ENCODE results near the gene CCBE1.
A peak's percentile ranks its signal among the peaks of the same experiment; 100 is the strongest.

The CCBE1 gene

GRCh38 chr18:59478591-59478990 is 218.6 kb downstream of the CCBE1 start:
- DNase-seq, result no peak

- DNase-seq, result no peak
These were observed 219.4 kb downstream of the CCBE1 start for GRCh38 chr18:59477849-59478248.

DNA sequence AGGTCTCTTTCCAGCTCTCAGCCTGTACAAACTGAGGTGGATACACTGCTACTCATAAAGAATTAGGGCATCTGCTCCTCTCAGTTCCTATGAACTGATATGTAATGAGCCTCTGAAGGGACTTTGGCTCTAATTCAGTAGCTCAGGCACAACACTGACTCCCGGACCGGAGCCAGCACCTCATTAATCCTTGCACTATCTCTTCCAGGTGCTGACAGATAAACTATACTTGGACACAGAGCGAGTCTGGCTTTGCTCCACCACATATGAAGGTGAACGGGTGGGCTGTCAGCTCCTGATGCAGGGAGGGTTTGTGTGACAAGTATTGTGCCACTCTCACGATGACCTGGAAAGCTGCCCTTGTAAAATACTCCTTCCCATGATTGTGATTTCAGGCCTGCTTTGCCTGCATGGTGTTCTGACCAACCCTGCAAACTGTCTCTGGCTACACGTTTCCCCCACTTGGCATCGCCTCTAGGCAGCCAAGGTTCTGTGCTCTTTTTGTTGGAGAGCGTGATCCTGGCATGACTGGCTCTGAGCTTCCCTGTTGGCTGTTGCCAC is 226.6 kb downstream of the CCBE1 start:
- no peak for DNase-seq

- DNase-seq, result no peak
These were observed 227.6 kb downstream of the CCBE1 start for GRCh38 chr18:59469463-59470180.

DNA sequence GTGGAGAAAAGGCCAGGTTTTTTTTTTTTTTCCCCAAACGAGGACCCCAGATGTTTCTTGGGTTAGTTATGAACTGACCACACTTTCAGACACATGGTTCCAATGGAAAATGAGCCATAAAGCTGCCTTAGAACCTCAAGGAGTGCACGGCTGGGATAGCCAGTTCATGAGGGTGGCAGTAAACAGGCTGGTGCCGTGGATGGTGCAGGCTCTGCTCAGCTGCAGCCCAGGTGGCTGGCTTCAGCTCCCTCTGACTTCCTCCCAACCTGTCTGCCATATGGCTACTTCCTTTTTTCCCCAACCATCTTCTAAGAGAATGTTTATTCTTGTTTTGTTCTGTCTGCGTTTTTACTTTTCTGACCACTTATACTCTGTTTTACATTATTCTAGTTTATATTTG is 228.4 kb downstream of the CCBE1 start:
- no peak for DNase-seq

- no peak for DNase-seq
These were observed 229.7 kb downstream of the CCBE1 start for GRCh38 chr18:59467497-59467896.

GRCh38 chr18:59466980-59467379 is 230.2 kb downstream of the CCBE1 start:
- DNase-seq, result no peak

DNA sequence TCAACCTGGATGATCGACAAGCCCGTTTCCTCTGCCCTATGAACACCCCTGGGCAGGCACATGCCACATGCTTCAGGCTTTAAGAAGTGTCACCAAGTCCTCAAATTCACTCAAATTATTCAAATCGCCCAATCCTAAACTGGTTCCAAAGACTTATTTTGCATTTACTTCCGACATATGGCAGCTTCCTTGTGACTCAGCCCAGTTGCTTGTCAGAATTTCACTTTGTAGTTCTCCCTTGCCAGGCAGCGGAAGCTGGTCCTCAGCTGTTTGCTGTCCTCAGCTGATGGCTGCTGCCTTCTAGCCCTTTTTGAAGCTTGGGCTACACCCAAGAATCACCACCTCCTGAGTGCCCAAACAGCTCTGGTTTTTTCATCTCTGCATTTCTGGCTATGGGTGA is 232.7 kb downstream of the CCBE1 start:
- no peak for DNase-seq

DNA sequence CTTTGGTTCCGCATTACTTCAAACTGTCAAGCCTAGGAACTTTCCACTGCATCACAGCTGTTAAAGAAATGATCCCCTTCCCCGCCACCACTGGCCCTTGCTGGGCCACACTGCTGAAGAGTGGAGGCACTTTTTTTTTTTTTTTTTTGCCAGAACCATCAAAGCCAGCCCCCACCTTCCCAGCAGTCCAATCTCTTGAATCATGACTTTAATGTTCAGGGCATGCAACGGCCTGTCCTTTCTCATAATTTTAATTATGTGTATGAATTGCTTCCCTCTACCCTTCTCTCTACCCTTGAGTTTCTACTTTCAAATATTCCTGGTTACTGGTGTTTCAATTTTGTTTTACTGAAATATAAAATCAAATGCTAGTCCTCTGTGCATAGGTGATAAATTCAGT is 236.1 kb downstream of the CCBE1 start:
- DNase-seq, result no peak

DNA sequence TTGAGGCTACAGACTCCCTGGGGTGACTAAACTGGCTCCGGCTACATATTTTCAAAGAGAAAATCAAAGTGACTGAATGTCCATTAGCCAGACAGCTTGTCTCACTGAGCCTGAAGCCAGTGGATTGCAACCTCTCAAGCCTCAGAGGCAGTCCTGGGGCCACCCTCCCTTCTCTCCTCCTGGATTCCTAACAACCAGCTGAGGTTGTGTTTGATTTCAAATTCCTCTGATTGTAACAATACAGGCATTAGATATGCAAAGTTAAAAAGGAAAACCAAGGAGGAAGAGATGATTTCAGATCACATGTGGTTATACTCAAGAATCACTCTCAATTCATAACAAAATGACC is 237.2 kb downstream of the CCBE1 start:
- DNase-seq, result no peak

- DNase-seq, result peak; percentile 60
These were observed 237.7 kb downstream of the CCBE1 start for GRCh38 chr18:59459369-59460071.

- no peak for DNase-seq
These were observed 238.6 kb downstream of the CCBE1 start for GRCh38 chr18:59458575-59458974.

GRCh38 chr18:59456657-59457056 is 240.6 kb downstream of the CCBE1 start:
- DNase-seq, result no peak

- DNase-seq, result peak; percentile 19
These were observed 241.4 kb downstream of the CCBE1 start for GRCh38 chr18:59455728-59456276.

DNA sequence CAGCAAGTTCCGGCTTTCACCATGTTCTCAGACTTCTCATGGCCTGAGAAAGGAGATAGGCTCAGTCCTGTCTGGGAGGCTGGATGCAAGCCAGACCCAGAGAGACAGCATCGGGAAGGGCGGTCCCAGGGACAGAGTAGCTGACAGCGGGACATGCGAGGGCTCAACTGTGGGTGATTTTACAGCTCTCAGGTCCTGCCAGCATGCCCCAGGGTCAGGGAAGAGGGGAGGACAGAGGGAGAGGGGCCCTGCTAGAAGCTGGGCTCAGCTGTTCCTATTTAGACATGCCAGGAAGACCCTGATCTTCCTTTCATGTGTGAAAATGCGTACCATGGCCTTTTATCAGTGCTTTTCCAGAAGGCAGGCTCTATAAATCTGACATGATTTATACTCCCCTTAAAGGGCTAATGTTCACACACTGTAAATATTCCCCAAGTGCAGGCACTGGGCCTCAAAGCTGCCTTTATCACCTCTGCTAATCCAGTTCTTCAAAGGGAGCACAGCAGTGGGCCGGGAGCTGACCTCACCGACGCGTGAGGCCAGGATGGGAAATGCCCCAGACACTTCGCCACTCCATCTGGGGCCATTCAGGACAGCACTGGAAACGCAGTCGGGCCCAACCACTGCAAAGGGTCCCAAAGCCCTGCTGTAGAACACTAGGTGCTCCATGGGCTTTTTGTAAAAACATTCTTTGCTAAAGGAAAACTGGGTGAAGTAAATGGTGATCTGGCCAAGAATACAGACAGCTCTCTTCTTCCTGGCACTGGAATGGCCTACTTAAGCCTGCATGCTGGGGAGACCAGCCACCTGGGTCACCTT is 242.1 kb downstream of the CCBE1 start:
- no peak for DNase-seq

DNA sequence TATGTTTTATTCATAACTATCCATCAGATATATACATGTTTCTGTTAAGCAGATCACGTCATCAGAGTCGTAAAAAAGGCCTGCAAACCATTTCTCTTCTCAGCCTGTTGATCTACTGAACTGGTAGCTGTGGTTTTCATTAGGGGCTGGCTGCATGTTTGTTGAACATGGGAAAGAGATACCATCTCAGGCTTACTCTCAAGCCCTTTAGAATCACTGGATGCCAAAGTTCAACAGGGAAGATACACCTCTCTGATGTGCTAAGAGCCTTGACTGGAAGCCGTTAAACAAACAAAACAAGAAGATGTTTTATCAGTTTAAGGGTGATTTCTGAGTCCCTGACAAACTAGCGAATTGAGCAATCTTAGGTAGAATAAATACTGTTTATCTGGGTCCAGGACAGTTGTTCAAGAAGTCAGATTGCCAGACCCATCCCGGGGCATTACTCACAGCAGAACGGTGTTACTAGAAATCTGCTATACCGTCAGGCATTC is 243.7 kb downstream of the CCBE1 start:
- DNase-seq, result no peak

- no peak for DNase-seq
These were observed 245.3 kb downstream of the CCBE1 start for GRCh38 chr18:59451963-59452362.

- no peak for DNase-seq
These were observed 246.2 kb downstream of the CCBE1 start for GRCh38 chr18:59451073-59451472.

- DNase-seq, result no peak
These were observed 248.7 kb downstream of the CCBE1 start for GRCh38 chr18:59448546-59448945.

DNA sequence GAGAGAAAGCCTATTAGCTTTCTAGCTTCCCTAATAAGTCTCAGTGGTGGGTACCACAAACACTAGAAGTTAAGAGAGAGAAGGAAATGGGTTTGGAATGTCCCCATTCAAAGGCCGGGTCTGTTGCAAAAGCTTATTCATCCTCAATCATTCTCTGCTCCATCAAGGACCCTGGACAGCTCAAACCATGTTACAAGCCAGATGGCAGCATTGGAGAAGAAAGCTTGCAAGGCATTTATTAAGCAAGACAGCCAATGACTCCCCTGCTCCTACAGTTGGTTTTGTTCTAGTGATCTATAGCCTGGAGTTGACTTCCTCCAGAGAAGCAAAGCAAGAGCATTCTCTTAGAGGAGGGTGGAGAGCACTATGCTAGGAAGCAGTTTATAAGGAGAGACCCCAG is 251.2 kb downstream of the CCBE1 start:
- peak; percentile 16 for DNase-seq

DNA sequence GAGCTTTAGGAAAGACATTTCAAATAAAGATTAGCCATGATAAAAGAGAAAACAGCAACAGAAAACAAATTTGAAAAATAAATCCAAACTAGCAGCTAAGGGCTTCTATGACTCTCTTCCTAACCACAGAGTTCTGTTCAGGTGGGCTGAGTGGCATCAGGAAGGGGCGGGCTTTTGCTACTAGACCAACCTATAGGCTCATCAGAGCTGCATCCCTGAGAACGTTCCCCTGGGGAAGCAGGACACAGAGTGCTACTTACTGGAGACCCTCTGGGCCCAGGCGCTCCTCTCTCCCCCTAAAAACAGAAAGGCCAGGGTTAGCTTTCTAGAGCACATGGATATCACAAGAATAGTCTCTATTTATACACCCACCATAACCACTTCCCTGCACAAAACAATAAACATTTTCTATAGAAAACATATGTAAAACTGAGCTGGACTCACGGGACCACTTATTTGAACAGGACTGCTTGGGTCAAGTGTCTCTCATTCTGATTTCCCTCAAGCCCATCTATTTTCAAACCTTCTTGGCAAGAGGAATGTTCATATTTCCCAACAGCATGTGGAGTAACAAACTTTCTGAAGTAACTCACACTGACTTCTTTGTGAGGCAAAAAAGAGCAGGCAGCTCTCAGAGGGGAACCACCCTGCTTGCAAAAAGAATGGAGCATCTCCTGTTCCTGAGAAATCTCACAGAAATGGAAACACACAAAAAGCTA is 259.2 kb downstream of the CCBE1 start:
- DNase-seq, result no peak
